ENCODE data around the gene RAVER2. TPM values are rescaled to one million over a fixed set of nuclear protein-coding genes. Genes with fewer than 3 reads are reported as not detected.

Gene RAVER2
- total RNA-seq, 1 experiment from 2014 or later = 13.3 TPM

DNA sequence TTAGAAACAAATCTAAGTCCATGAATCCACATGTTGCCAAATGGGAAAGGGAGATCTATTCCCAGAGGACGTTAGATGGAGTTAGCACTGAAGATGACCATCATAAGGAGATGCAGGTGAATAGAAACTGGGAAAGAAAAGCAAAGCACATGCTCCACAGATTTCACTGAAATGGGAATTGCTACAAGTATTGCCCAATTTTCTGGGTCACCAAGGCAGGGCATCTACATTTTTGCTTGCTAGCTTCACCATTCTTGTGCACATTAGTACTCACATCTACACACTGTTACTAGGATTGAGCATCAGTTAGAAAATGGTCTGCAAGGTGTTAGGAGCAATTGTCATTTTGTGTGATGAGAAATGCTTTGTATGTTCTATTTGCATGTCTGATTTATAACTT lies 122.4 kb downstream of the RAVER2 start:
- H4K20me1 ChIP-seq (ENCODE audit: control insufficient read depth, insufficient read depth, insufficient read length) = no peaks in the 10 kb centered on the region
- no peak overlapping the region for H2AK5ac ChIP-seq (ENCODE audit: insufficient read length, low read length)
- H4K8ac ChIP-seq (replicated peaks; ENCODE audit: insufficient read length, low read depth, low read length) = no peak overlapping the region
- TF ChIP-seq, protein P1, sequence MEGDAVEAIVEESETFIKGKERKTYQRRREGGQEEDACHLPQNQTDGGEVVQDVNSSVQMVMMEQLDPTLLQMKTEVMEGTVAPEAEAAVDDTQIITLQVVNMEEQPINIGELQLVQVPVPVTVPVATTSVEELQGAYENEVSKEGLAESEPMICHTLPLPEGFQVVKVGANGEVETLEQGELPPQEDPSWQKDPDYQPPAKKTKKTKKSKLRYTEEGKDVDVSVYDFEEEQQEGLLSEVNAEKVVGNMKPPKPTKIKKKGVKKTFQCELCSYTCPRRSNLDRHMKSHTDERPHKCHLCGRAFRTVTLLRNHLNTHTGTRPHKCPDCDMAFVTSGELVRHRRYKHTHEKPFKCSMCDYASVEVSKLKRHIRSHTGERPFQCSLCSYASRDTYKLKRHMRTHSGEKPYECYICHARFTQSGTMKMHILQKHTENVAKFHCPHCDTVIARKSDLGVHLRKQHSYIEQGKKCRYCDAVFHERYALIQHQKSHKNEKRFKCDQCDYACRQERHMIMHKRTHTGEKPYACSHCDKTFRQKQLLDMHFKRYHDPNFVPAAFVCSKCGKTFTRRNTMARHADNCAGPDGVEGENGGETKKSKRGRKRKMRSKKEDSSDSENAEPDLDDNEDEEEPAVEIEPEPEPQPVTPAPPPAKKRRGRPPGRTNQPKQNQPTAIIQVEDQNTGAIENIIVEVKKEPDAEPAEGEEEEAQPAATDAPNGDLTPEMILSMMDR (conservative IDR thresholded peaks at IDR 0.05) = no peak
- no peaks in the 10 kb centered on the region for H3K4me1 ChIP-seq (ENCODE audit: insufficient read depth, low read length)
- H3K9me3 ChIP-seq (ENCODE audit: control insufficient read depth, low read depth, low read length) = no peaks in the 10 kb centered on the region
- Mint-ChIP-seq H3K36me3 (ENCODE audit: insufficient read depth in 1 of 3, low read depth in 3 of 3) (peaks cover 3 to 17% (median 5%) of the 10 kb centered on the region in 3 experiments; a peak in 4 of 7 replicates), H3K9me3 (no peaks in the 10 kb centered on the region), H3K27me3 (ENCODE audit: low read depth) (no peaks in the 10 kb centered on the region), H3K4me1 (no peaks in the 10 kb centered on the region), H3K27ac (no peak overlapping the region), H3K4me3 (no peak overlapping the region)
- no peak overlapping the region for H3K9ac ChIP-seq (ENCODE audit: extremely low read depth, insufficient read length, low read length)
- H3K23me2 ChIP-seq (ENCODE audit: insufficient read length, low read depth, low read length, poor library complexity, severe bottlenecking) = no peaks in the 10 kb centered on the region
- no peak overlapping the region for H4K91ac ChIP-seq (ENCODE audit: insufficient read length, low read depth, low read length)
- DNase-seq = no peak
- H3K27ac ChIP-seq (ENCODE audit: insufficient read length, low read depth, low read length) = no peak overlapping the region
- H2BK15ac ChIP-seq (ENCODE audit: low read depth, low read length) = no peak overlapping the region
- H3K14ac ChIP-seq (ENCODE audit: insufficient read depth, low read length) = no peak overlapping the region
- H3K18ac ChIP-seq (ENCODE audit: insufficient read length, low read depth, low read length) = no peak overlapping the region
- no peak overlapping the region for H2AFZ ChIP-seq (ENCODE audit: low read length)
- no peak overlapping the region for H3K23ac ChIP-seq (ENCODE audit: insufficient read length, low read depth, low read length)
- no peaks in the 10 kb centered on the region for H3K79me1 ChIP-seq (ENCODE audit: insufficient read depth, low read depth, low read length, poor library complexity, severe bottlenecking)
- H2BK12ac ChIP-seq (ENCODE audit: insufficient read length, low read depth, low read length) = no peak overlapping the region
- no peak overlapping the region for H3K4ac ChIP-seq (ENCODE audit: low read depth, low read length)
- H4K5ac ChIP-seq (ENCODE audit: insufficient read length, low read depth, low read length) = no peak overlapping the region
- H3K4me2 ChIP-seq (ENCODE audit: insufficient read depth, insufficient read length, low read length) = no peak overlapping the region
- no peak overlapping the region for H2BK20ac ChIP-seq (ENCODE audit: low read depth, low read length, poor library complexity, severe bottlenecking)
- H2BK5ac ChIP-seq (ENCODE audit: insufficient read length, low read length) = no peak overlapping the region
- H3K79me2 ChIP-seq (ENCODE audit: insufficient read depth, low read length) = no peaks in the 10 kb centered on the region
- no peak overlapping the region for H2BK120ac ChIP-seq (ENCODE audit: low read depth, low read length, poor library complexity, severe bottlenecking)
- H3K56ac ChIP-seq (ENCODE audit: insufficient read length, low read depth, low read length) = no peak overlapping the region
- no peaks in the 10 kb centered on the region for H3K27me3 ChIP-seq (ENCODE audit: insufficient read depth, low read length)
- WGBS (ENCODE audit: extremely low coverage, insufficient read length, low lambda C conversion rate) = no CpG with 5 or more reads among the region's 1 CpG
- H3T11ph ChIP-seq (ENCODE audit: low read length) = no peak overlapping the region

All from H9 (cell line).